ENCODE results near the gene VPS51. TPM values are rescaled to one million over a fixed set of nuclear protein-coding genes. Genes with fewer than 3 reads are reported as not detected.

VPS51 gene
- total RNA-seq, 1 donor from 2014 or later, result 41.4 TPM

DNA sequence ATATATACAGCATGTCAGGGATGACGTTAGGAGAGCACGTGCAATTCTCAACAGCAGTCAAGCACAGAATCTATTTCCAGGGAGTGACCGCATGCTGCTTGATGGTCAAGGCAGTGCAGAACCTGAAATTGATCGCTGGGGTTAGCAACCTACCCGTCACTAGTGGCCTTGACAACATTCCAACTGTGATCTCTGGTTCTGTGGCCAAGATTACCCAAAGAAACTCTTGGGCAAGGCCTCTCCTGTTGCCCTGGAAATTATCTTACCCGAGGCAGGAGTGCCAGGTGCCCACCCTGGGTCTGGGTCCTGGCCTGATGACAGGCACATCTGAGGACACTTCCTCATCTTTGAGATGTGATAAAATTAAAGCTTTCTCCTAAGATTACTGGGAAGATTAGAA is 17.8 kb downstream of the VPS51 start:
- Histone ChIP-seq H4K20me1 (ENCODE audit: insufficient read depth, low read length) (peaks cover 26% of the 10 kb centered on the region), H3K4me3 (ENCODE audit: insufficient read depth, low read depth, low read length) (no peak overlapping the region), H3K9me3 (ENCODE audit: insufficient read depth, low read depth, low read length) (no peaks in the 10 kb centered on the region), H3K36me3 (ENCODE audit: insufficient read depth, low read length) (no peaks in the 10 kb centered on the region), H2AFZ (ENCODE audit: low read depth, low read length) (no peak overlapping the region), H3K4me1 (ENCODE audit: insufficient read depth, low read length) (peaks cover 34% of the 10 kb centered on the region), H3K9ac (ENCODE audit: low read length) (no peak overlapping the region), H3K79me2 (ENCODE audit: insufficient read depth, low read length) (peaks cover 23% of the 10 kb centered on the region), H3K27me3 (ENCODE audit: insufficient read depth, low read length) (no peaks in the 10 kb centered on the region), H3K27ac (ENCODE audit: low read depth, low read length) (no peak overlapping the region), H3K4me2 (ENCODE audit: low read length) (no peak overlapping the region)
- peak overlapping the region; percentile 82 for H3K4me3 Mint-ChIP-seq (ENCODE audit: unreplicated experiment)
- no peaks in the 10 kb centered on the region for H3K27me3 Mint-ChIP-seq (ENCODE audit: low read depth, unreplicated experiment)
- FAIRE-seq (no peak), DNase-seq (ENCODE audit: low read depth) (no peak)
- H3K4me1 Mint-ChIP-seq (ENCODE audit: low read depth, unreplicated experiment), result peaks cover 6% of the 10 kb centered on the region
- TF ChIP-seq EZH2 (IDR thresholded peaks at IDR 0.05; ENCODE audit: insufficient read depth, low read length), result no peak
- TF ChIP-seq, protein P1, sequence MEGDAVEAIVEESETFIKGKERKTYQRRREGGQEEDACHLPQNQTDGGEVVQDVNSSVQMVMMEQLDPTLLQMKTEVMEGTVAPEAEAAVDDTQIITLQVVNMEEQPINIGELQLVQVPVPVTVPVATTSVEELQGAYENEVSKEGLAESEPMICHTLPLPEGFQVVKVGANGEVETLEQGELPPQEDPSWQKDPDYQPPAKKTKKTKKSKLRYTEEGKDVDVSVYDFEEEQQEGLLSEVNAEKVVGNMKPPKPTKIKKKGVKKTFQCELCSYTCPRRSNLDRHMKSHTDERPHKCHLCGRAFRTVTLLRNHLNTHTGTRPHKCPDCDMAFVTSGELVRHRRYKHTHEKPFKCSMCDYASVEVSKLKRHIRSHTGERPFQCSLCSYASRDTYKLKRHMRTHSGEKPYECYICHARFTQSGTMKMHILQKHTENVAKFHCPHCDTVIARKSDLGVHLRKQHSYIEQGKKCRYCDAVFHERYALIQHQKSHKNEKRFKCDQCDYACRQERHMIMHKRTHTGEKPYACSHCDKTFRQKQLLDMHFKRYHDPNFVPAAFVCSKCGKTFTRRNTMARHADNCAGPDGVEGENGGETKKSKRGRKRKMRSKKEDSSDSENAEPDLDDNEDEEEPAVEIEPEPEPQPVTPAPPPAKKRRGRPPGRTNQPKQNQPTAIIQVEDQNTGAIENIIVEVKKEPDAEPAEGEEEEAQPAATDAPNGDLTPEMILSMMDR (IDR thresholded peaks at IDR 0.05; ENCODE audit: insufficient read depth, low read depth, low read length), result no peak
- H3K9me3 Mint-ChIP-seq (ENCODE audit: unreplicated experiment), result no peaks in the 10 kb centered on the region
- H3K36me3 Mint-ChIP-seq (ENCODE audit: low read depth, unreplicated experiment), result peaks cover 10% of the 10 kb centered on the region
- H3K27ac Mint-ChIP-seq (ENCODE audit: unreplicated experiment), result peak overlapping the region; percentile 62

DNA sequence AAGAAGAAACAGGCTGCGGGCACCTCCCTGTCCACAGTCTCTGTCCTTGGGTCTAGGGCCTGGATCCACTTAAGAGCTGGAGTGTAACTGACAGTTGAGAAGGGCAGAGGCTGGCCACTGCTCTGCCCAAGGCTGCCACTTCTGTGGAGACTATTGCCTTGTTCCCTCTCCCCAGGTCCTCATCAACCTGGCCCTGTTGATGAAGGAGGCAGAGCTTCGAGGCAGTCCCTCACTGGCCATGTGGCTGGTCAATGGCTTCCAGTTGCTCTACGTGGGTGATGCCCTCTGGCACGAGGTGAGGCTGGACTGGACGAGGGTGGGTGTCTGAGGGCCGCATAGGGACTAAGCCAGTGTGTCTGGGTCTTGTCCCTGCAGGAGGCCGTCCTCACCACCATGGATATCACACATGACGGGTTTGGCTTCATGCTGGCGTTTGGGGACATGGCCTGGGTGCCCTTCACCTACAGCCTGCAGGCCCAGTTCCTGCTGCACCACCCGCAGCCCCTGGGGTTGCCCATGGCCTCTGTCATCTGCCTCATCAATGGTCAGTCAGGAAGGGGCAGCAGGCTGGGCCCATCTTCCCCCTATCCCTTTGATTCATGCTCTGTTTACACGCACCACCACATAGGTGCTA is 18.6 kb downstream of the VPS51 start:
- no peaks in the 10 kb centered on the region for H3K27me3 Mint-ChIP-seq (ENCODE audit: low read depth, unreplicated experiment)
- peaks cover 9% of the 10 kb centered on the region for H3K36me3 Mint-ChIP-seq (ENCODE audit: low read depth, unreplicated experiment)
- H3K4me2 ChIP-seq (ENCODE audit: low read length), result no peak overlapping the region

More for the DNA sequence above, 18.6 kb downstream of the VPS51 start:
- H3K27ac Mint-ChIP-seq (ENCODE audit: unreplicated experiment), result no peak overlapping the region
- Histone ChIP-seq H3K27me3 (ENCODE audit: insufficient read depth, low read length) (no peaks in the 10 kb centered on the region), H3K4me1 (ENCODE audit: insufficient read depth, low read length) (peaks cover 34% of the 10 kb centered on the region), H3K9ac (ENCODE audit: low read length) (no peak overlapping the region), H4K20me1 (ENCODE audit: insufficient read depth, low read length) (peaks cover 27% of the 10 kb centered on the region), H3K79me2 (ENCODE audit: insufficient read depth, low read length) (peaks cover 25% of the 10 kb centered on the region), H3K4me3 (ENCODE audit: insufficient read depth, low read depth, low read length) (no peak overlapping the region), H3K9me3 (ENCODE audit: insufficient read depth, low read depth, low read length) (no peaks in the 10 kb centered on the region), H3K27ac (ENCODE audit: low read depth, low read length) (no peak overlapping the region), H3K36me3 (ENCODE audit: insufficient read depth, low read length) (peaks cover 2% of the 10 kb centered on the region), H2AFZ (ENCODE audit: low read depth, low read length) (no peak overlapping the region)
- TF ChIP-seq, protein P1 (IDR thresholded peaks at IDR 0.05; ENCODE audit: insufficient read depth, low read depth, low read length), result no peak
- TF ChIP-seq EZH2 (IDR thresholded peaks at IDR 0.05; ENCODE audit: insufficient read depth, low read length), result no peak
- H3K4me3 Mint-ChIP-seq (ENCODE audit: unreplicated experiment), result peak overlapping the region; percentile 34
- H3K9me3 Mint-ChIP-seq (ENCODE audit: unreplicated experiment), result no peaks in the 10 kb centered on the region
- FAIRE-seq, result no peak
- H3K4me1 Mint-ChIP-seq (ENCODE audit: low read depth, unreplicated experiment), result peaks cover 6% of the 10 kb centered on the region
- DNase-seq (ENCODE audit: low read depth), result no peak
